Stomach (tissue), 4 donors: ENCODE measurements around the gene S1PR4.

Source experiments
- CTCF ChIP-seq, 7 experiments: fragments of 450-650 bp in 4 of 7; fragments of 200-600 bp in 3 of 7; sonication (generic) in 3 of 7; IDR thresholded peaks; one replicate each; pipeline ENCODE4 v1.5.1; 2016 to 2019; ENCODE audit warnings: antibody characterized with exemption in 7 of 7, control low read depth in 2 of 7, mild to moderate bottlenecking in 1 of 7
- EP300 ChIP-seq: sonication (generic); formaldehyde crosslinking; IDR thresholded peaks from one replicate; pipeline ENCODE4 v1.6.1; 2017; ENCODE audit warnings: antibody characterized with exemption
- POLR2A ChIP-seq, 4 donors: fragments of 450-650 bp; IDR thresholded peaks; one replicate each; pipeline ENCODE4 v1.6.1; 2016; ENCODE audit warnings: antibody characterized with exemption in 4 of 4, control low read depth in 2 of 4, mild to moderate bottlenecking in 1 of 4, moderate library complexity in 1 of 4

DNA sequence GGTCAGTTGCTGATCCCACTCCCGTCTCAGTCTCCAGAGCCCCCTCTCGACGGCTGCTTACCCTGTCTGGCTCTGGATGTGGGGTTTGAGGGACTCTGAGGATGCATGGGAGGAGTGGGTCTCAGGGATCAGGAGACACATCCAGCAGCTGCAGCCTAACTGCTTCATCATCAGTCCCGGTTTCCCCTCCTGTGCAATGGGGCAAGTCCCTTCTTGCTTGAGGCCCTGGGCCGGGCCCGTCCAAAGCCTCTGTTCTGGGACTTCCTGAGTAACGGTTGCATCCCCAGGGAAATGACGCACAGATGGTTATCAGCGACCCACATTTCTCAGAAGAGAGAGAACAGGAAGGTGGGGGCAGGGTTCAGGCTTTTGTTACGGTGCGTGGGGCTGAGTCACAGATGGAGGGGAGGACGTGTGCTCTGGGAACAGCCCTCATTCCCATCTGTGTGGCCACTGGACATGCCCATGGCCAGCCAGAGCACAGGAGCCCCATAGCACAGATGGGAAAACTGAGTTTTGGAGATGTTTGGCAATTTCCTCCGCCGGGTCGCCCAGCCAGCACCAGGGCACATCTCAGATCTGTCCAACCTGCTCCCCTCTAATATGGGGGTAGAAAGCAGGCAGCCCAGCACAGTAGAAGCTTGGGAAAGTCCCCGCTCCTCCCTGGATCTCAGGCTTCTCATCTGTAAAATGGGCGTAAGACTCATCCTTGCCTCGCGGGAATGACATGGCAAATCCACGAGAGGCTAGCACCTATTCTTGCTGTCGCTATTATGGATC, 23.4 kb upstream of the S1PR4 start:
- TF ChIP-seq CTCF (IDR thresholded peaks at IDR 0.05) (no peak), EP300 (no peak), POLR2A (IDR thresholded peaks at IDR 0.05) (no peak)
